GM21360 (cell line): ENCODE measurements around the gene KRTAP2-4.
"Not testable (repeated sequence)": the region's sequence is repeated elsewhere in the genome, so short reads cannot be mapped to it uniquely, and the experiment has no call there.

Source experiments
- ATAC-seq: cut with Tn5 transposase; IDR thresholded peaks from one replicate; pipeline ENCODE4 v1.9.1; 2021; ENCODE audit warnings: mild to moderate bottlenecking, moderate library complexity; ENCODE audit not compliant: unreplicated experiment

KRTAP2-4 gene

GRCh38 chr17:41065829-41066624 is at the start of gene KRTAP2-4:
TSS of gene KRTAP2-4 (minus strand) at chr17:41065879. CDS start at chr17:41065845, 34 bp downstream.
- no peak for ATAC-seq

- ATAC-seq, result no peak
Measured at GRCh38 chr17:41111151-41111885, 45.6 kb upstream of the KRTAP2-4 start.

- not testable (repeated sequence) for ATAC-seq
Measured at GRCh38 chr17:41108728-41109386, 43.2 kb upstream of the KRTAP2-4 start.

- ATAC-seq, result no peak
Measured at GRCh38 chr17:41107941-41108450, 42.3 kb upstream of the KRTAP2-4 start.

GRCh38 chr17:41105347-41105746 is 39.7 kb upstream of the KRTAP2-4 start, which contains the start of gene KRTAP4-9:
TSS of gene KRTAP4-9 (plus strand) at chr17:41105389. CDS start at chr17:41105389, 0 bp downstream.
- not testable (repeated sequence) for ATAC-seq

GRCh38 chr17:41104386-41105038 is 38.8 kb upstream of the KRTAP2-4 start:
- not testable (repeated sequence) for ATAC-seq

GRCh38 chr17:41103896-41104295 is 38.2 kb upstream of the KRTAP2-4 start:
- no peak for ATAC-seq

- no peak for ATAC-seq
Measured at GRCh38 chr17:41101586-41102259, 36.0 kb upstream of the KRTAP2-4 start, which contains the start of gene KRTAP4-16. TSS of gene KRTAP4-16 (minus strand) at chr17:41102209. CDS start at chr17:41102209, 0 bp downstream.

GRCh38 chr17:41099682-41100480 is 34.2 kb upstream of the KRTAP2-4 start:
- not testable (repeated sequence) for ATAC-seq

GRCh38 chr17:41098481-41098880 is 32.8 kb upstream of the KRTAP2-4 start:
- ATAC-seq, result no peak

- ATAC-seq, result no peak
Measured at GRCh38 chr17:41098042-41098441, 32.4 kb upstream of the KRTAP2-4 start, which contains the start of gene KRTAP4-8. TSS of gene KRTAP4-8 (minus strand) at chr17:41098142. CDS start at chr17:41098084, 58 bp downstream.

GRCh38 chr17:41096055-41096454 is 30.4 kb upstream of the KRTAP2-4 start:
- no peak for ATAC-seq

GRCh38 chr17:41088760-41089352 is 23.2 kb upstream of the KRTAP2-4 start:
- not testable (repeated sequence) for ATAC-seq

- not testable (repeated sequence) for ATAC-seq
Measured at GRCh38 chr17:41084100-41084856, 18.6 kb upstream of the KRTAP2-4 start, which contains the start of gene KRTAP4-7. TSS of gene KRTAP4-7 (plus strand) at chr17:41084150. CDS start at chr17:41084207, 57 bp downstream.

- not testable (repeated sequence) for ATAC-seq
Measured at GRCh38 chr17:41083427-41083826, 17.7 kb upstream of the KRTAP2-4 start.

GRCh38 chr17:41082626-41083025 is 16.9 kb upstream of the KRTAP2-4 start:
- no peak for ATAC-seq

- no peak for ATAC-seq
Measured at GRCh38 chr17:41076788-41077187, 11.1 kb upstream of the KRTAP2-4 start.

- no peak for ATAC-seq
Measured at GRCh38 chr17:41073676-41074075, 8.0 kb upstream of the KRTAP2-4 start.
